Measurements from ENCODE around the gene SORCS1.

SORCS1 gene

GRCh38 chr10:106795619-106796018 lies 368.9 kb downstream of the SORCS1 start:
- ATAC-seq: no peak

GRCh38 chr10:106793617-106794016 lies 370.9 kb downstream of the SORCS1 start:
- ATAC-seq: no peak

GRCh38 chr10:106789623-106790022 lies 374.9 kb downstream of the SORCS1 start:
- no peak for ATAC-seq

GRCh38 chr10:106788982-106789381 lies 375.5 kb downstream of the SORCS1 start:
- ATAC-seq: no peak

GRCh38 chr10:106785528-106785927 lies 379.0 kb downstream of the SORCS1 start:
- no peak for ATAC-seq

- ATAC-seq: no peak
These were observed 383.9 kb downstream of the SORCS1 start for GRCh38 chr10:106780632-106781031.

- ATAC-seq: no peak
These were observed 386.7 kb downstream of the SORCS1 start for GRCh38 chr10:106777841-106778240.

GRCh38 chr10:106775127-106775526 lies 389.4 kb downstream of the SORCS1 start:
- ATAC-seq: no peak

GRCh38 chr10:106772957-106773356 lies 391.5 kb downstream of the SORCS1 start:
- ATAC-seq: no peak

- no peak for ATAC-seq
These were observed 393.4 kb downstream of the SORCS1 start for GRCh38 chr10:106771154-106771553.

GRCh38 chr10:106768204-106768603 lies 396.3 kb downstream of the SORCS1 start:
- no peak for ATAC-seq

GRCh38 chr10:106765928-106766327 lies 398.6 kb downstream of the SORCS1 start:
- no peak for ATAC-seq

- no peak for ATAC-seq
These were observed 399.2 kb downstream of the SORCS1 start for GRCh38 chr10:106765241-106765754.

- ATAC-seq: no peak
These were observed 400.1 kb downstream of the SORCS1 start for GRCh38 chr10:106764360-106764759.

- ATAC-seq: no peak
These were observed 402.6 kb downstream of the SORCS1 start for GRCh38 chr10:106761906-106762305.

GRCh38 chr10:106757521-106757920 lies 407.0 kb downstream of the SORCS1 start:
- ATAC-seq: no peak

GRCh38 chr10:106751091-106751490 lies 413.4 kb downstream of the SORCS1 start:
- ATAC-seq: no peak

- ATAC-seq: no peak
These were observed 417.6 kb downstream of the SORCS1 start for GRCh38 chr10:106746868-106747267.

- no peak for ATAC-seq
These were observed 423.4 kb downstream of the SORCS1 start for GRCh38 chr10:106741006-106741530.

- no peak for ATAC-seq
These were observed 424.4 kb downstream of the SORCS1 start for GRCh38 chr10:106740071-106740470.

- no peak for ATAC-seq
These were observed 430.3 kb downstream of the SORCS1 start for GRCh38 chr10:106734220-106734619.

GRCh38 chr10:106728232-106728631 lies 436.3 kb downstream of the SORCS1 start:
- ATAC-seq: no peak

GRCh38 chr10:106727170-106727569 lies 437.3 kb downstream of the SORCS1 start:
- ATAC-seq: no peak

GRCh38 chr10:106722524-106722923 lies 442.0 kb downstream of the SORCS1 start:
- no peak for ATAC-seq

GRCh38 chr10:106720683-106721082 lies 443.8 kb downstream of the SORCS1 start:
- no peak for ATAC-seq
